Kidney epithelial cell (primary cell): ENCODE results near the gene STAG1. TPM values are rescaled to one million over a fixed set of nuclear protein-coding genes. Genes with fewer than 3 reads are reported as not detected.

Experiments used
- DNase-seq: peaks from one replicate; pipeline ENCODE4 v3.0.0-alpha.2; 2010; ENCODE audit warnings: low read depth
- H3K27me3 ChIP-seq: 2 replicates; pipeline ENCODE4 v1.6.0; 2011; ENCODE audit warnings: low read length; ENCODE audit not compliant: control insufficient read depth, insufficient read depth
- H3K36me3 ChIP-seq: 2 replicates; pipeline ENCODE4 v1.5.1; 2011; ENCODE audit warnings: low read length; ENCODE audit not compliant: control insufficient read depth, insufficient read depth
- H3K4me3 ChIP-seq: 2 replicates; pipeline ENCODE4 v1.5.1; 2011; ENCODE audit warnings: low read depth, mild to moderate bottlenecking, control low read depth, low read length
- CTCF ChIP-seq: IDR thresholded peaks from 2 replicates; pipeline ENCODE4 v1.5.1; 2011; ENCODE audit warnings: mild to moderate bottlenecking, moderate library complexity, low read length, control low read depth, inconsistent platforms; ENCODE audit not compliant: insufficient read depth, poor library complexity, severe bottlenecking
- total RNA-seq: library from RNA; depleted of rRNA; stranded (reverse); fragments of >200 nt; gene quantifications from 2 replicates; pipeline ENCODE4 v1.2.3, GENCODE V29; 2015

Gene STAG1
- total RNA-seq, 1 donor from 2014 or later: 20.7 TPM

- Histone ChIP-seq H3K4me3 (no peak overlapping the region), H3K36me3 (no peaks in the 10 kb centered on the region), H3K27me3 (no peaks in the 10 kb centered on the region)
- no peak for TF ChIP-seq CTCF
- no peak for DNase-seq
Measured at GRCh38 chr3:136685882-136686281, 66.3 kb downstream of the STAG1 start.

DNA sequence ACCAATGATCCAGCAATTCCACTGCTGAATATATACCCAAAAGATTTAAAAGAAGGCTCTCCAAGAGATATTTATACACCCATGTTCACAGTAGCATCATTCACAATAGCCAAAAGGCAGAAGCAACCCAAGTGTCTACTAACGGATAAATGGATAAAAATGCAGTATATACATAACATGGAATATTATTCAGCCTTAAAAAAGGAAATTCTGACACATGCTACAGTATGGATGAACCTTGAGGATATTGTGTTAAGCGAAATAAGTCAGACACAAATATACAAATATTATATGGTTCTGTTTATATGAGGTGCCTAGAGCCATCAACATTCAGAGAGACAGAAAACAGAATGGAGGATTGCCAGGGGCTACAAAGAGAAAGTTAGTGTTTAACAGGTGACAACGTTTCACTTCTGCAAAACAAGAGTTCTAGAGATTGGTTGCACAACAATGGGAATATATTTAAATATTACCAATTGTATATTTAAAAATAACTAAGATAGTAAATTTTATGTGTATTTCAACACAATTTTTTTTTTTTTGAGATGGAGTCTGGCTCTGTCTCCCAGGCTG lies 69.4 kb downstream of the STAG1 start:
- H3K4me3 ChIP-seq: no peak overlapping the region
- no peaks in the 10 kb centered on the region for H3K27me3 ChIP-seq
- TF ChIP-seq CTCF: no peak
- no peaks in the 10 kb centered on the region for H3K36me3 ChIP-seq
- DNase-seq: no peak

DNA sequence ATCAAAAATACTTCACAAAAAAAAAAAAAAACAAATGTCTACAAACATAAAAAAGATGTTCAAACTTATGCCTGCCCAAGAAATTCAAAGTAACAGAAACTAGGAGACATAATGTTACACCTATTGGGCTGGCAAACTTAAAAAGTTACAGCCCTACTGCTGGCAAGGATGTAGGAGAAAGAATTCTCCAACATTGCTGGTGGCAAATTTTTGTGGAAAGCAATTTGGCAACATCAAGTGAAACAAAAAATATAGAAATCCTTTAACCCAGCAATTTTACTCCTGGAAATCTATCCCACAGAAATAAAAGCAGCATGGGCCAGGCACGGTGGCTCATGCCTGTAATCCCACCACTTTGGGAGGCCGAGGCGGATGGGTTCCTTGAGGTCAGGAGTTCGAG lies 73.2 kb downstream of the STAG1 start:
- DNase-seq: no peak
- Histone ChIP-seq H3K36me3 (no peaks in the 10 kb centered on the region), H3K27me3 (no peaks in the 10 kb centered on the region), H3K4me3 (no peak overlapping the region)
- no peak for TF ChIP-seq CTCF

DNA sequence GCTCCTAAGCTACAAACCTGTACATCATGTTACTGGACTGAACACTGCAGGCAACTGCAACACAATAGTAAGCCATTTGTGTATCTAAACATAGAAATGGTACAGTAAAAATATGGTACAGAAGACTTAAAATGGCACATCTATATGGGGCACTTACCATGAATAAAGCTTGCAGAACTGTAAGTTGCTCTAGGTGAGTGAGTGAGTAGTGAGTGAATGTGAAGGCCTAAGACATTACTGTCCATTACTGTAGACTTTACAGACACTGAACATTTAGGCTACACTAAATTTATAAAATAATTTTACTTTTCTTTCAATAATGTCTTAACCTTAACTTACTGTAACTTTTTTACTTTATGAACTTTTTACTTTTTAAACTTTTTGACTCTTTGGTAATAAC lies 76.2 kb downstream of the STAG1 start:
- no peaks in the 10 kb centered on the region for H3K36me3 ChIP-seq
- no peak for TF ChIP-seq CTCF
- DNase-seq: no peak
- no peak overlapping the region for H3K4me3 ChIP-seq
- no peaks in the 10 kb centered on the region for H3K27me3 ChIP-seq

GRCh38 chr3:136675150-136675858 lies 76.9 kb downstream of the STAG1 start:
- DNase-seq: no peak
- Histone ChIP-seq H3K4me3 (no peak overlapping the region), H3K36me3 (no peaks in the 10 kb centered on the region), H3K27me3 (no peaks in the 10 kb centered on the region)
- no peak for TF ChIP-seq CTCF

DNA sequence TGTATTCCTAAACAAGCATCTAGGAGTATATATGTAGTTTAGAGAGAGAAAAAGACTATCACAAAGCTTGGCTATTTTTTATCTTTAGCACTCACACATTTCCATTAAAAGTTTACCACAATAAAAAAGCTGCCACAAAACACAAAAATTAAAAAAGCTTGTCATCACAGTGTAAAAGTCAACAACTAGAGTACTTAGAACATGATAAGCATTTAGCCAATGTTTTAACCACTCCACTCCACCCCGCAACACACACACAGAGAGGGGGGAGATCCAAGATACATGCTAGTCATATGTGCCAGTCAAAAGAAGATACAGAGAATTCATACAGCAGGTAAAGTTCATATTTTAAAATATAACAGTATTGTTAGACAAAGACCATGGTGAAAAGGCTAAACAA lies 79.7 kb downstream of the STAG1 start:
- no peak for TF ChIP-seq CTCF
- H3K27me3 ChIP-seq: no peaks in the 10 kb centered on the region
- DNase-seq: no peak
- H3K36me3 ChIP-seq: no peaks in the 10 kb centered on the region
- H3K4me3 ChIP-seq: no peak overlapping the region
